NCI-H82 (cell line): ENCODE measurements around the gene MTOR.
A peak's percentile ranks its signal among the peaks of the same experiment; 100 is the strongest.

Experiments used
- DNase-seq: peaks from one replicate; lab custom pipeline; 2025; lab: John Stamatoyannopoulos, UW

Gene MTOR

GRCh38 chr1:11216074-11216473 lies 46.3 kb downstream of the MTOR start:
- no peak for DNase-seq

GRCh38 chr1:11215381-11216005 lies 46.9 kb downstream of the MTOR start:
- no peak for DNase-seq

- peak; percentile 87 for DNase-seq
Observed at GRCh38 chr1:11214698-11215380, 47.5 kb downstream of the MTOR start.

GRCh38 chr1:11211925-11212587 lies 50.3 kb downstream of the MTOR start:
- DNase-seq = no peak

GRCh38 chr1:11211461-11211860 lies 50.9 kb downstream of the MTOR start:
- DNase-seq = no peak

GRCh38 chr1:11207898-11208611 lies 54.3 kb downstream of the MTOR start:
- no peak for DNase-seq

- no peak for DNase-seq
Observed at GRCh38 chr1:11204396-11205190, 57.8 kb downstream of the MTOR start.

- peak; percentile 40 for DNase-seq
Observed at GRCh38 chr1:11198851-11199594, 63.3 kb downstream of the MTOR start.

- DNase-seq = no peak
Observed at GRCh38 chr1:11198257-11198656, 64.1 kb downstream of the MTOR start.

- DNase-seq = no peak
Observed at GRCh38 chr1:11197359-11197758, 65.0 kb downstream of the MTOR start.

- no peak for DNase-seq
Observed at GRCh38 chr1:11196945-11197344, 65.4 kb downstream of the MTOR start.

- DNase-seq = no peak
Observed at GRCh38 chr1:11194407-11195176, 67.8 kb downstream of the MTOR start.

GRCh38 chr1:11193376-11193775 lies 69.0 kb downstream of the MTOR start:
- DNase-seq = no peak

GRCh38 chr1:11188858-11189451 lies 73.4 kb downstream of the MTOR start, which contains the start of gene ANGPTL7:
ANGPTL7 (plus strand) TSS chr1:11189355; CDS start chr1:11189580, 225 bp downstream.
- no peak for DNase-seq

- no peak for DNase-seq
Observed at GRCh38 chr1:11188381-11188780, 74.0 kb downstream of the MTOR start.

GRCh38 chr1:11187931-11188330 lies 74.4 kb downstream of the MTOR start:
- DNase-seq = peak; percentile 19

- DNase-seq = no peak
Observed at GRCh38 chr1:11187494-11187893, 74.9 kb downstream of the MTOR start.

- no peak for DNase-seq
Observed at GRCh38 chr1:11187000-11187399, 75.4 kb downstream of the MTOR start.

- DNase-seq = no peak
Observed at GRCh38 chr1:11184973-11185372, 77.4 kb downstream of the MTOR start.

- no peak for DNase-seq
Observed at GRCh38 chr1:11182884-11183283, 79.5 kb downstream of the MTOR start.
